ENCODE measurements around the gene PAQR5. TPM values are rescaled to one million over a fixed set of nuclear protein-coding genes. Genes with fewer than 3 reads are reported as not detected.

The PAQR5 gene
- total and polyA plus RNA-seq, 2 donors (not counting 3 experiments of a cell fraction or from before 2014, with no cell fraction given), result 0.08 to 0.09 TPM

DNA sequence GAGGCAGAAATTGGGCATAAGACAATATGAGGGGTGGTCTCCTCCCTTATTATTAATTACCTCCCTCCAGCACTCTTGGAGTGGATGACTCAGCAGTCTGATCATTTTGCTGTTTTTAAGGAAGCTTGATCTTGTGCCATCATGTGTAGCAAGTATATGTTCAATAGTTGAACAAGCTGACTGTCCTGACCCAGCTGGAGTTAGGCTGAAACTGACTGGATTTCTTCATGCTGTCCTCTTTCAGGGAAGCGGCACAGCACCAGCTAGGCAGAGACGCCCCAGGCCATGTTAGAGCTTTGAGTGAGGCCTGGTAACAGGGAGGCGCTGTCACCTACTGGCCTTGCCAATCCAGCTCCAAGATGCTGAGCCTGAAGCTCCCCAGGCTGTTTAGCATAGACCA is 61.0 kb downstream of the PAQR5 start:
- H4K20me1 ChIP-seq (replicated peaks; ENCODE audit: control insufficient read depth, extremely low read depth, insufficient read depth, low read length), result no peaks in the 10 kb centered on the region
- intact Hi-C loops (cut with micrococcal nuclease), result no loop called here
- DNase-seq (ENCODE audit: low read depth, low spot score), result no peak
- FAIRE-seq, result no peak
- H3K4me1 ChIP-seq (ENCODE audit: control insufficient read depth, extremely low read depth, insufficient read depth, low read length), result no peaks in the 10 kb centered on the region
- no peaks in the 10 kb centered on the region for H3K9me1 ChIP-seq (replicated peaks; ENCODE audit: control insufficient read depth, extremely low read depth, insufficient read depth, low read length)
- H3K9me3 ChIP-seq (replicated peaks; ENCODE audit: control insufficient read depth, insufficient read depth, low read length), result no peaks in the 10 kb centered on the region
- H3K27me3 ChIP-seq (ENCODE audit: control insufficient read depth in 2 of 2, insufficient read depth in 2 of 2, low read length in 2 of 2), result peaks cover 0 to 2% of the 10 kb centered on the region in 2 experiments
- TF ChIP-seq POLR2A (IDR thresholded peaks at IDR 0.05; ENCODE audit: low read depth, low read length) (no peak), FOS (IDR thresholded peaks at IDR 0.05; ENCODE audit: borderline replicate concordance, insufficient read depth, low read length) (no peak), MYC (IDR thresholded peaks at IDR 0.05; ENCODE audit: low read depth, low read length) (no peak), POLR2AphosphoS5 (IDR thresholded peaks at IDR 0.05; ENCODE audit: insufficient read depth, low read depth, low read length) (no peak), EZH2 (IDR thresholded peaks at IDR 0.05; ENCODE audit: borderline replicate concordance, low read depth, low read length, severe bottlenecking) (no peak), JUN (IDR thresholded peaks at IDR 0.05; ENCODE audit: borderline replicate concordance, insufficient read depth, insufficient read length, low read depth) (no peak), GATA2 (IDR thresholded peaks at IDR 0.05; ENCODE audit: insufficient read depth, insufficient read length, low read depth, low read length) (no peak)
- TF ChIP-seq, protein P1, sequence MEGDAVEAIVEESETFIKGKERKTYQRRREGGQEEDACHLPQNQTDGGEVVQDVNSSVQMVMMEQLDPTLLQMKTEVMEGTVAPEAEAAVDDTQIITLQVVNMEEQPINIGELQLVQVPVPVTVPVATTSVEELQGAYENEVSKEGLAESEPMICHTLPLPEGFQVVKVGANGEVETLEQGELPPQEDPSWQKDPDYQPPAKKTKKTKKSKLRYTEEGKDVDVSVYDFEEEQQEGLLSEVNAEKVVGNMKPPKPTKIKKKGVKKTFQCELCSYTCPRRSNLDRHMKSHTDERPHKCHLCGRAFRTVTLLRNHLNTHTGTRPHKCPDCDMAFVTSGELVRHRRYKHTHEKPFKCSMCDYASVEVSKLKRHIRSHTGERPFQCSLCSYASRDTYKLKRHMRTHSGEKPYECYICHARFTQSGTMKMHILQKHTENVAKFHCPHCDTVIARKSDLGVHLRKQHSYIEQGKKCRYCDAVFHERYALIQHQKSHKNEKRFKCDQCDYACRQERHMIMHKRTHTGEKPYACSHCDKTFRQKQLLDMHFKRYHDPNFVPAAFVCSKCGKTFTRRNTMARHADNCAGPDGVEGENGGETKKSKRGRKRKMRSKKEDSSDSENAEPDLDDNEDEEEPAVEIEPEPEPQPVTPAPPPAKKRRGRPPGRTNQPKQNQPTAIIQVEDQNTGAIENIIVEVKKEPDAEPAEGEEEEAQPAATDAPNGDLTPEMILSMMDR (IDR thresholded peaks at IDR 0.05; ENCODE audit: extremely low read depth in 1 of 2, insufficient read depth in 1 of 2, low read depth in 1 of 2, low read length in 2 of 2), result no peak
- TF ChIP-seq, protein P2, sequence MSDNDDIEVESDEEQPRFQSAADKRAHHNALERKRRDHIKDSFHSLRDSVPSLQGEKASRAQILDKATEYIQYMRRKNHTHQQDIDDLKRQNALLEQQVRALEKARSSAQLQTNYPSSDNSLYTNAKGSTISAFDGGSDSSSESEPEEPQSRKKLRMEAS (IDR thresholded peaks at IDR 0.05; ENCODE audit: insufficient read depth, insufficient read length), result no peak
- BruUV-seq (replicated peaks), result no TSS peak
- H3K4me3 ChIP-seq (replicated peaks in 1 of 3; ENCODE audit: insufficient read depth in 1 of 3, low read depth in 1 of 3, low read length in 3 of 3), result no peak overlapping the region
- no peak overlapping the region for H3K9ac ChIP-seq (replicated peaks; ENCODE audit: extremely low read depth, insufficient read depth, low read length)
- no peak overlapping the region for H3K4me2 ChIP-seq (ENCODE audit: insufficient read depth, low read length)
- no peaks in the 10 kb centered on the region for H3K36me3 ChIP-seq (ENCODE audit: control insufficient read depth in 2 of 2, extremely low read depth in 1 of 2, insufficient read depth in 2 of 2, low read length in 2 of 2)
- H3K79me2 ChIP-seq (ENCODE audit: control insufficient read depth, insufficient read depth, low read length), result no peaks in the 10 kb centered on the region
- no peak overlapping the region for H2AFZ ChIP-seq (ENCODE audit: low read depth, low read length)
- dilution Hi-C loops (cut with MboI; ENCODE audit: extremely low pct_ligation_motif_present, low sequenced_read_pairs), result no loop called here
- CTCF ChIA-PET, result interaction anchor here (2.5 kb wide), 1 partner anchor 34 kb away, joined by 9 read pairs; no protein-coding TSS in a partner anchor
- H3K27ac ChIP-seq (ENCODE audit: insufficient read depth, low read depth, low read length), result no peak overlapping the region
- POLR2A ChIA-PET, result no interaction called here

Measured in endothelial cell of umbilical vein (primary cell).